ENCODE results near the gene DBI. TPM values are rescaled to one million over a fixed set of nuclear protein-coding genes. Genes with fewer than 3 reads are reported as not detected.

The DBI gene
- total RNA-seq (2014; rRNA removed; shearing (Covaris generic)): 310 and 351 TPM in 2 replicates

DNA sequence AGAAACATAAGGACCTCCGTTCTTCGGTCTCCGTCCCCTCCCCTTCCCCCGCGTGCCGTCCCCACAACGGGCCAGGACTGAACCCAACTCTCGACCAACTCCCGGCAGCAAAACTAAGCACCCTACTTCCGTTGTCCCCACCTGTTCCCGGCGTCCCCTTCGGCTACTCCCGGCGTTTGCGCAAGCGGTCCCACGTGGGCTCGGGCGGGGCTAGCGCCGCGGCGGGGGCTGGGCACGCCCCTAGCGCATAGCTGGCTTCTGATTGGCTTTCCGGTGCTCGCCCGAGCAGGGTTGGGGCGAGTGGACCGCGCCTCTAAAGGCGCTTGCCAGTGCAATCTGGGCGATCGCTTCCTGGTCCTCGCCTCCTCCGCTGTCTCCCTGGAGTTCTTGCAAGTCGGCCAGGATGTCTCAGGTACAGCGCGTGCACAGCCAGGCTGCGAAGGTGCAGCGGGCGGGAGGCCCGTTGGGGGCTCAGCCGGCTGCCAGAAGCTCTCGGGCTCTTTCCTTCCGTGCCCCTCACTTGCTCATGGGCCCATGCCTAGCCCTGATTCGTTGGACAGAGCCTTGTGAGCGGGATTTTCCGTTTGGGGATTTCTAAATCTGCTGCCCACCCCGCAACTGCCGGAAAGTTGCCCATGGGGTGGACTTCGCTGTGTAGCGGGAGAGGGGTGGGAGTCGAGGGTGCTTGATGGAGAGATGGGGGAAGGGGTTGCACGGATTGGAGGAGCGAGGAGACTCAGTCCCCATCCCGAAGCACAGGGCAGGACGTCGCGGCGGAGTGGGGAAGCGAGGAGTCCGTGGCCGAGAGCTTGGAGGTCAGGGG is at the start of gene DBI, which contains the start of gene C2orf76:
Gene DBI, plus strand, starts transcription at position 329 of the 823 bp plus-strand sequence. Its CDS starts 75 bp downstream, at position 404.
Gene C2orf76, minus strand, starts transcription at position 186 of the 823 bp plus-strand sequence. CDS start 26,875 bp downstream, outside the sequence.
- peak; percentile 94 for DNase-seq (ENCODE audit: low read depth)

DNA sequence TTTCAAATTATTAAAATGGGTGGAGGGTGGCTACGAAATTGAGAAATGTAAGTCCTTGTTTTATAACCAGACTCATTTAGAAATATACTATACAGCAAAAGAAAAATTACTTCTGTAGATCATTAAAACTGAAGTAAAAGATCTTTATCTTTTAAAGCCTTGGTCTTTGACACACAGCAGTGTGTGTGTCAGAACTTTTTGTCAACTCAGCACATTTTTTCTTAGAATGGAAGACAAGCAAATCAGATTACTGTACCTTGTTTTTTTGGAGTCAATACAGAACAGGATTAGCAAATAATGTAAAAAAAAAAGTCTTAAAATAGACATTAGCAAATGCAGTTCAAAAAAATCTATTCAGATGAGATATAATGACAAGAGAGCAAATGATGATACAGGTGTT is 49.2 kb upstream of the DBI start:
- no peak for DNase-seq (ENCODE audit: low read depth)

DNA sequence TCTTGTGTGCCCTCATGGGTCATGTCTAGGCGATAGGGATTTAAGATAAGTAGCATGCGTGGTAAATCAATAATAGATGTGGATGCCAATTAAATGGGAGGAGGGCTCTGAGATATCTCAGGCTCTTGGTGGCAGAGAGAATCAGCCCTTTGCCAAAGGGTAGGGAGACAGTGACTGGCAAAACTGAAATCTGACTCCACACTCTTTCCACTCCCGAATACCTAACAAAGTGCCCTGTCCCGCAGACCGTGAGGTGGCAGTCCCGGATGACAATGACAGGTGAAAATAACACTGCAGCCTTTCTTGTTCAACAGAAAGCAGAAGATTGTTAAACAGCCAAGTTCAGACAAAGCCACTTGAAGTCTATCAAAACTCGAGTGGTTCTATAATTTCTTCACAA is 47.2 kb upstream of the DBI start:
- no peak for DNase-seq (ENCODE audit: low read depth)

DNA sequence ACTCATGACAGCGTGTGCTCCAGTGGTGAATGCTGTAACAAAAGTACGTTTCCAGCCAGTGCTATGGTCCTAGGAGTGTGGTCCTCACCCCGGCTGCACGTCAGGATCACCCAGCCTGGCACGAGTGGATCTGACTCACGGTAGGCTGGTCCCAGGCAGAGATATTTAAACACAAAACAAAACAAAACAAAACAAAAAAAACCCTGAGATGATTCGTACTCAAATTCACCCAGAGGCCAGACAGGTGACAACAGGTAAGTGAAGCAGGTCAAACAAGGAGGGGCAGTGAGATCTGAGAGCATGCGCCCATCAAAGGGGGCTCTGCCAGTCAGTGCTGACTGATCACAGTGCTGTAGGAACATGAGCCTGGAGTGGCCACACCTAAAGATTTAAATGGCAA is 43.3 kb upstream of the DBI start:
- no peak for DNase-seq (ENCODE audit: low read depth)

DNA sequence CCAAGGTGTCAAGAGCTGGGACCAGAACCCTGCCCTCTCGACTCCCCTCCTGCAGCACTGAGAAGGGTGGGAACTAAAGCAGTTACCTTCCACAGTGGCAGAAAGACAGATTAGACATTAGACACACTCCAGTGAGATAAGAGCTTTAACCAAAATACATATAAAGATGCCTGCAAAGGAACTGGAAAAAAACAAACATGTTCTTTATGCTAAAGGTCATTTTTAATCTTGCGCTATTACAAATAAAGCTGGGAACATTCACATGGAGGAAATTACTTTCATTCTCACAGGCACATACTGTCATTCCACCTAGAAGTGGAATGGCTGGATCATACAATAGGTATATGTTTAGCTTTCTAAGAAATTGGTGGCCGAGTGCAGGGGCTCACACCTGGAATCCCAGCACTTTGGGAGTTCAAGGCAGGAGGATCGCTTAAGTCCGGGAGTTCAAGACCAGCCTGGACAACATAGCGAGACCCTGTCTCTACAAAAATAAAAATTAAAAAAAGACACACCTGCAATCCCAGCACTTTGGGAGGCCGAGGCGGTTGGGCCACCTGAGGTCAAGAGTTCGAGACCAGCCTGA is 42.0 kb upstream of the DBI start:
- no peak for DNase-seq (ENCODE audit: low read depth)

DNA sequence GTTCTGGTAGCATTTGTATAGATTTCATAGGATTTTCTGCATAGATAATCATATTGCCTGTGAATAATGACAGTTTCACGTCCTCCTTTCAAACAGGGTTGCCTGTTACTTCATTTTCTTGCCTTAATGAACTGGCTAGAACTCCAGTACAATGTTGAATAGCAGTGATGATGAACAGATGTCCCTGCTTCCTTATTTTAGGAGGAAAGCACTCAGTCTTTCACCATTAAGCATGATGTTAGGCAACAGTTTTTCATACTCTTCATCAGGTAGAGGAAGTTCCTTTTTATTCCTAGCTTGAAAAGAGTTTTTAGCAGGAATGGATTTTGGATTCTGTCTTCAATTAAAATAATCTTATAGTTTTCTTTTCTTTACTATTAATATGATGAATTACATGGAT is 39.8 kb upstream of the DBI start:
- DNase-seq (ENCODE audit: low read depth): no peak

DNA sequence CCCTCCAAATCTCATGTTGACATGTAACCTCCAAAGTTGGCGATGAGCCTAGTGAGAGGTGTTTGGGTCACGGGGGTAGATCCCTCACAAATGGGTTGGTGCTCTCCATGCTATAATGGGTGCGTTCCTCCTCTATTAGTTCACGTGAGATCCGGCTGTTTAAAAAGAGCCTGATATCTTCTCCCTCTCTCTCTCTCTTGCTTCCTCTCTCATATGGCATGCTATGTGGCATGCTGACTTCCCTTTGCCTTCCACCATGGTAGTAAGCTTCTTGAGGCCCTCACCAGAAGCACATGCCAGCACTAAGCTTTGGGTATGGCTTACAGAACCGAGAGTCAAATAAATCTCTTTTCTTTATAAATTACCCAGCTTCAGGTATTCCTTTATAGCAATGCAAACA is 39.3 kb upstream of the DBI start:
- DNase-seq (ENCODE audit: low read depth): no peak

DNA sequence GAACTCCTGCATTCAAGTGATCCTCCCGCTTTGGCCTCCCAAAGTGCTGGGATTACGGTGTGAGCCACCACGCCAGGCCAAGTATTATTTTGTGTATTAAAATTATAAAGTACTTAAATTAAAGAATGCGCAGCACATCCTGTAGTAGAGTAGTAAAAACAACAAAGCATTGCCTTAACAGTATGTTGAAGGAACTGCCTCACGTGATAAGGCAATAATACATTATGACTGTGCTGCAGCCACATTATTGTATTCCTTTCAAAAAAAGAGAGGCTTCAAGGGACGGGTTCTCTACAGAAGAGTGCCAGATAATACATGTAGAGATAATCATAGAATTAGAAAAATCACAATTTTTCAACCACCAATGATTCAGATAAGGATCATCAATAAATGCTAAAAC is 33.8 kb upstream of the DBI start:
- no peak for DNase-seq (ENCODE audit: low read depth)

DNA sequence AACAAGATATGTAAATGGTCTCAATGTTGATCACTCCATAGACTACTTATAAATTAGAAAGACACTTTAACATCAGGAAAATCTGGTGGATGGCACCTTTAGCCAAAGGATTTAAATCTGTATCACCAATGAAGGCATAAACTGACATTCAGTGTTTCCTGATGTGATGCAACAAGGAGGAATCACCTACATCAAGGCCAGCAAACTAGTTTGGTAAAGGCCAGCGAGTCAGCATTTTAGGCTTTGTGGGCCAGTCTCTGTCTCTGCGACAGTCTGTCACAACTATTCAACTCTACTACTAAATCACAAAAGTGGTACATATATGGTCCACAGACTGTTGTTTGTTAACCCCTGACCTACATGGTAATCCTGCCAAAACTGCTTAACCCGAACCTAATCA is 33.4 kb upstream of the DBI start:
- DNase-seq (ENCODE audit: low read depth): no peak

DNA sequence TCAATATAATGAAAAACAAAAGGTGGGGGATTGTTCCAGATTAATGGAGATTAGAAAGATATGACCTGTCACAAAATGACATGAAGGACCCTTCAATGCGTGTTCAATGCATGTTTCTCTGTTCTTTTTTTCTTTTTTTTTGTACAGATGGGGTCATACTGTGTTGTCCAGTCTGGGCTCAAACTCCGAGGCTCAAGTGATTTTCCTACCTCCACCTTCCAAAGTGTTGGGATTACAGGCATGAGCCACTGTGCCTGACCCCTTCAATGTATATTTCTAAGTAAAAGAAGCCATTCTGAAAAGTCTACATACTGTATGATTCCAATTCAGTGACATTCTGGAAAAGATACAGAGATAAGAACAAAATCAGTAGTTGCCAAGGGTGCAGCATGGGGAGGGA is 32.9 kb upstream of the DBI start:
- no peak for DNase-seq (ENCODE audit: low read depth)

DNA sequence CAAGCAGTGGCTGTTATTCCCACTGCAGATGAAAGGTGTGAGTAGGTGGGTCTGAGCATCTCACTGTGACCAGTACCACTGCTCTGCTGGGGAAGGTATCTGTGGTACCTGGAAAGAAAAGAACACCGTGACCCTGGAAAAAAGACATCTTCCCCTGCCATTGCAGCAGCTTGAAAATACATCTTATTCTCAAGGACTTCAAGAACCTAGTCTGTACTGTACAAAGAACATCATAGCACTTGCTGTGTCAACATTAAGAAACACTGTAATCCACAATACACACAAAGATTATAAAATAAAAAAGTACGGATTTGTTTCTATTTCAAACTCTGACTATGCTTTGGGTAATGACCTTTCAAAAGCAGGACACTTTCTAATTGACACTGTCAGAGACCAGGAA is 29.0 kb upstream of the DBI start:
- DNase-seq (ENCODE audit: low read depth): no peak

DNA sequence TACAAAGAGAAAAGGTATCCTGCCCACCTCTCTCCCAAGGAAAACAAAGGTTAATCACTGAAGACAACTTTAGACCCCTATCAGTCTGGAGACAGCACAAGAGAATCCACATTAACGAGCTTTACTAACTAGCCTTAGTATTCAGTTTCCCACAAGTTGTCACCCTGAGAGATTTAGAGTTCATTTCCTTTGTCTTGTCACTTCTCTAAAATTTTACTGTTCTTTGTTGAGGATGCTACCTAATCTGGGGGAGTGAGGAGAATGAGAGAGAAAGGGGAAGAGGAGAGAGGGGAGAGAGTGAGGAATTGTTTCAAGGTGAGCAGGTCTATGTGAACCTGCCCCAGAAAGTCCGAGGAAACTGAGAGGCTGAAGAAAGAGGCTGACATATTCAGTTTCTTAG is 28.5 kb upstream of the DBI start:
- no peak for DNase-seq (ENCODE audit: low read depth)

DNA sequence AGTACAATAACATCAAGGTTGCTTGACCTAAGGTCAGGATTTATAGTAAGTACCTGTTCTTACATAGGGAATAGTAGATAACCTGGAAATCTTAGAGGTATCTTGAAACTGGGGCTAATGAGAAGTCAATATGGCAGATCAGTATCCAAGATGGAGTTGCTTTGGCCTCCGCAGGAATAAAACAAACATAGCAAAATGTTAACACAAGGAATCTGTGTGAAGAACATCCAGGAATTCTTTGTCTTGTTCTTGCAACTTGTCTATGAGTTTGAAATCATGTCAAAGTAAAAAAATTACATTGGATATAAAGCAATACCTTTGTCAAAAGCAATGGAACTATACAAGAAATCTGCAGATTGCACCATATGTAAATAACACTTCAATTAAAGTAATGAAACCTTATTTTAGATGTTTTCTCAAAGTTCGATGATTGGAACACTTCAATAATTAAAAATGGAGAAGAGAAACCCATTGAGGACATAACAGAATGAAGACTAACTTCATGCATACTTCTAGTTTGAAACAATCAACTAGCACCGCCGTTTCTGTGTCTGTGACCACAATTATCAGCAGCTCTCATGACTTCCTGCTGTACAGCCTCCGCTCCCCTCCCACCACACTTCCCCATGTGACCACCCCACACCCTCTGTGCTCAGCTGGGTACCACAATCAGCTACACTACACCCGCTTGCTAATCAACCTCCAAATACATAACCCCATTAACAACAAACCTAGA is 27.8 kb upstream of the DBI start:
- no peak for DNase-seq (ENCODE audit: low read depth)

DNA sequence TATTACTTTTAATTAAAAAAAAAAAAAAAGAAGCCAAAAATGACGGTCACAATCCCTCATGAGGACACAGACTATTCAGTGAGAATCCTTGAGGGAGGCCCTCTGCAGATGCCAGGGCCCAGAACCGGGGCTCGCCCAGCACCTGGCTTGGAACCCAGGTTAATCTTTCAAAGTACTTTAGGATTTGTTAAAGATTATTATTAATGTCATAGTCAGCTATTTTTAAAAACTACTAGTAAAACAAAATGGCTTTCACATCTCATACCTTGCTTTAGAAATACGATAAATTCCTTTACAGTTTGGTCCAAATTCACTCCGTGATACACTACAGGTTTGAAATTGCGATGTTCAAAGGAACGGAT is 27.2 kb upstream of the DBI start:
- no peak for DNase-seq (ENCODE audit: low read depth)

DNA sequence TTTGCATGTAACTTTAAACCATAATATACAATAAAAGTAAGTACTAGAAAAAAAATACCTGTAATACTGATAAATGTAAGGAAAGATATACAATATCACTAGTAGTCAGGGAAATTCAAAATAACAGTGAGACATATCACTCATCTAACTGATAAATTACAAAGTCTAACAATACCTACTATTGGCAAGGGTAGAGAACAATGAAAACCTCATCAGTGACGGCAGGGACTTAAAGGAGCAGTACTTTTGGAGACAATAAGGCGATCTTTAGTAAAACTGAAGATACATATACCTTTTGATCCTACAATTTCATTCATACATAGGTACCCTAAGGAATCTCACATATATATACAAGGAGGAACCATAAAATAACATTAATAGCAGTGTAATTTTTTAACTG is 25.1 kb upstream of the DBI start:
- DNase-seq (ENCODE audit: low read depth): no peak

DNA sequence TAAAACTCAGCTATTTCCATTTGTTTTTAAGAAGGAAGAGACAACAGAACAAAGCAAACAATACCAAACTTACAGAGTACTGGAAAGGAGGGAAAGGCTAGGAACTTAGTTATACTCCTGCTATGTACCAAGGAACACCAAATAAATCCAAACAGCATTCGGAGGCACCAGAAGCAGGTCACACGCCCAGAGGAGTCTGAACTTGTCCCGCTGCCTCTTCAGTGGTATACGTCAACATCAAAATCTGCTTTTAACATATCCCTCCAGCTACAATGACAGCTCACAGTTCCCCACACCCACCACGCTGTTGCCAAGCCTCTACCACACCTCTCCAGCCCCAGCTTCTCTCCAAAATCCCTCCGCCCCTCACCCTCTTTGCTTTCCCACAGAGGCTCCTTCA is 17.5 kb upstream of the DBI start:
- no peak for DNase-seq (ENCODE audit: low read depth)

DNA sequence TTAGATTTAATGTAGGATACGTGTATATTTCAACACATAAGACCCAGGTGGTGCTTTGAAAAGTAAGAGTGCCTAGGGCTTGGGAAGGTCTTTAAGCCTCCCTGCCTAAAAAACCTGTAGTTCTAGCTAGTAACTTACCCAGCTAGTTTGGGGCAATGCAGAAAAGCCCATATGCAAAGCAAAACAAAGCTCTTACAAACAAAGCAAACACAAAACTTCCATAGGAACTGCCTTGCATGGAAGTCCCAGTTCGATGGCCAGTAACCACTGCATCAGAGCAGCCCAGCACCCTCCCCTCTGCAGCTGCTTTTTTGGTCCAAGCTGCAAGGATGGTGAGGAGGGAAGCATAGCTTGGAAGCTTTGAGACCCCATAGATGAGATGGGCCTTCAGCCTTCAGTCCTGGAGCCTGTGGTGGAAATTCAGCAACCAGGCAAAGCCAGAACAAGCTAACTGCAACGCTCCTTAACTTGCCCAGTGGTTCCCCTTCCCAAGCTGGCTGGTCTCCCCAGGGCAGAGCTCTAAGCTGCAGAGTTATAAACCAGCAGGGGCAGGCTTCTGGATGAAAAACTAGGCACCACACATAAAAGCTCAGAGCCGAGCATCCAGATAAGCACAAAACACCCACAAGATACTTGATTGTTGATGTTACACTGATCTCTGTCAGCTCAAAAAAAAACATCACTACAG is 16.3 kb upstream of the DBI start:
- no peak for DNase-seq (ENCODE audit: low read depth)

DNA sequence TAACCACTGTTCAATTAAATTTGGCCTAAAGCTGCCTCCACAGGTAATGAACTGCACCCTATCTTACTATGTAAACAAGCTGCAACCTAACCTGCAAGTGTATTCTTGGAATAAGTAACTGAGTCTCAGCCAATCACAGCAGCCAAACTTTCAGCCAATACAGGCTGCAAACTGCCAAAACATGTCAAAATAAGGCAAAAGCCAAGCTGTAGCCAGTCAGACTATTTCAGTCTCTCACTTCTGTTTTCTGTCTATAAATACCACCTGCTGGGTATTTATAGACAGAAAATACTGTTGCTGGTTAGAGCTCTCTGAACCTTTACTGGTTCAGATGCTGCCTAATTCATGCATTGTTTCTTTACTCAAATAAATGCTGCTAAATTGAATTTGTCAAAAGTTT is 14.4 kb upstream of the DBI start:
- no peak for DNase-seq (ENCODE audit: low read depth)

DNA sequence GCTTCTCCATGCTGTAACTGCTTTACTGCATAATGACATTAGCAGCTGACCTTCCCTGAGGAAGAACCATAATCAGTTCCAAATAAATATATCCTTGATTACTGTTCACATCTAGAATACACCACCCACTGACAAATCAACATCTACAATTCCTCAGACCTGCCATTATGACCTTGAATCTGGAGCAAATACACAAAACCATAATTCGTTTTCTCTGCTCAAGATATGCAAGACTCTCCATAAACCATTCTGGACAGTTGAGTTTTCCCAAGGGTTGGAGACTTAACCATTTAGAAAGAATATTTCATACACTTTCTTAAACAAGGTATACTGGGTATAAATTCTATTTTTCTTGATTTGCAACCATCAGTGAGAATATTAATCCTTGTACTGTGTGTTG is 11.9 kb upstream of the DBI start:
- no peak for DNase-seq (ENCODE audit: low read depth)

DNA sequence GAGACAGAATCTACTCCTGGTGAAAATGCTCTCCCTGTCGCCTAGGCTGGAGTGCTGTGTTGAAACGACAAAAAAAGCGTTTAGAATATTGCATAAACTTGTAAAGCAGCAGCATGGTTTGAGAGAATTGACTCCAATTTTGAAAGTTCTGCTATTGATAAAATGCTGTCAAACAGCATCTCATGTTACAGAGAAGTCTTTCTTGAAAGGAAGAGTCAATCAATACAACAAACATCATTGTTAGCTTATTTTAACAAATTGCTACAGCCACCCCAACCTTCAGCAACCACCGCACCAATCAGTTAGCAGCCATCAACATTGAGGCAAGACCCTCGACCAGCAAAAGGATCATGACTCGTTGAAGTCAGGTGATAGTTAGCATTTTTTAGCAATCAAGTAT is 7.0 kb upstream of the DBI start:
- DNase-seq (ENCODE audit: low read depth): no peak

DNA sequence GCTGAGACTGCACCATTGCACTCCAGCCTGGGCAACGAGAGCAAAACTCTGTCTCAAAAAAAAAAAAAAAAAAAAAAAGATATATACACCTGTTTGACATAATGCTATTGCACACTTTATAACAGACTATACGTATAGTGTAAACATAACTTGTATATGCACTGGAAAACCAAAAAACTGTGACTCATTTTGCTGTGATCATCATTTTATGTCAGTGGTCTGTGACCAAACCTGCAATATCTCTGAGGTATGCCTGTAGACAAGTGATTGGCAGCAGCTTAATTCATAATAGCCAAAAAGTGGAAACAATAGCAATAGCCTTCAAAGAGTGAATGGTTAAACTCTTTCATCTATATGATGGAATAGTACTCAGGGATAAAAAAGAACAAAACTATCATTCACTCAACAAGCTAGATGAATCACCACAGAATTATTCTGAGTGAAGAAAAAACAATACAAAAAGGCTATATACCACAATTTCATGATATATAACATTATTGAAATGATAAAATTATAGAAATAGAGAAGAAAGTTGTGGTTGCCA is 6.3 kb upstream of the DBI start:
- DNase-seq (ENCODE audit: low read depth): no peak

DNA sequence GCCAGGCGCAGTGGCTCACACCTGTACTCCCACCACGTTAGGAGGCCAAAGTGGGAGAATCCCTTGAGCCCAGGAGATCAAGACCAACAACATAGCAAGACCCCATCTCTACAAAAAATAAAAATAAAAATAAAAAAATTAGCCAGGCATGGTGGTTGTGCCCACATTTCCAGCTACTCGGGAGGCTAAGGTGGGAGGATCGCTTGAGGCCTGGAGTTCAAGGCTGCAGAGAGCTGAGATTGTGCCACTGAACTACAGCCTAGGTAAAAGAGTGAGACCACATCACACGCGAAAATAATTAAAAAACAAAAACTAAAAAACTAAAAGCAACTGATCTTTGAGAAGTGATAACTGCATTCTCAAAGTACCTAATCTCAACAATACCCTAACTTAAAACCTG is 2.0 kb upstream of the DBI start:
- no peak for DNase-seq (ENCODE audit: low read depth)
